Omental fat pad (tissue), 4 donors: ENCODE results near the gene OMP. TPM values are rescaled to one million over a fixed set of nuclear protein-coding genes. Genes with fewer than 3 reads are reported as not detected.
A peak's percentile ranks its signal among the peaks of the same experiment; 100 is the strongest.

Experiments
- ATAC-seq: fragments of 150-250 bp; one replicate; pipeline ENCODE4 v1.9.1; 2016; ENCODE audit warnings: mild to moderate bottlenecking, moderate library complexity; ENCODE audit not compliant: low FRiP score
- DNase-seq: peaks from one replicate; pipeline ENCODE4 v3.0.0-alpha.2; 2019; ENCODE audit warnings: low spot score
- CTCF ChIP-seq, 3 donors: fragments of 450-650 bp; IDR thresholded peaks; one replicate each; pipeline ENCODE4 v1.5.1; 2016 to 2017; ENCODE audit warnings: antibody characterized with exemption in 3 of 3, mild to moderate bottlenecking in 3 of 3, moderate library complexity in 2 of 3
- total RNA-seq, 4 donors: library from RNA; depleted of rRNA; stranded (reverse); fragments of >200 nt; gene quantifications; one replicate each; pipeline ENCODE4 v1.1.0, GENCODE V29; 2016

OMP gene
- total RNA-seq, 4 donors from 2014 or later: not detected

GRCh38 chr11:77088236-77089003 is 14.2 kb upstream of the OMP start:
- ATAC-seq (no peak), DNase-seq (no peak)
- TF ChIP-seq CTCF (IDR thresholded peaks at IDR 0.05): no peak

DNA sequence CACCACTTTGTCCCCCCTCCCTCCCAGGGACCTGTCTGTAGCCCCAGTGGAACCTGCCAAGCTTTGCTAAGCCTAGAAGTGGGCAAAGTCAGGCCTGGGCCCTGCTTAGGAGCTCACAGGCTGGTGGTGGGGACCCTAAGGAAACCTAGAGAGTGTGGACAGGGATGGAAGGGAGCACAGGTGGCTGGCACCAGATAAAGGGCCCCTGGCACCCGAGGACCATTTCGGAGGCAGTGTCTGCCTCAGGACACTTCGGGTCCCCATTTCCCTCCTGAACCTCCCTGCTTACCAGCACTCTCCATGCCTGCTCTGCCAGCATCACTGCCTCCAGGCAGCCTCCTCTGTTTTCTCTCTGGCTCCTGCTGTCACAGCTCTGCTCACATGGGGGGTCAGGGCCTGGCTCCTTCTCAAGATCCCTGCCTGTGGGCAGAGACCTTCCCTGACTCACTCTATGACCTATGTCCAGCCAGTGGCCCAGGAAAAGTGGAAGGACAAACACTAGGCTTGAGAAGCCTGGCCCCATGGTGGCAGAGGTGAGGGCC is 13.6 kb upstream of the OMP start:
- ATAC-seq: no peak
- DNase-seq: no peak
- TF ChIP-seq CTCF (IDR thresholded peaks at IDR 0.05): no peak

DNA sequence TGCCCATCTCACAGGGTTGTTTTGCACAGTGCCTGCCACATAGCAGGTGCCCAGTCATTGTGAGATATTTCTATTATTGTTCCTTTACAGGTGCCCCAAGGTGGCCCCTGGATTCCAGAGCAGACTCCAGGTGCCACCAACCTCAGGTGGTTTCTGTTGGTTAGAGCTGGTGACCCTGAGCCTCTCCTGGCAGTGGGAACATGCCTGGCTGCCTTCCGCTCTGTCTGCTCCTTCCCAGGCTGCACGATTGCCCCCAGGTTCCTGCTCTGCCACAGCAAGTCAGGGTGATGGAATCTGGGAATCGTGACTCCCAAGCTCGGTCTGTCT is 12.6 kb upstream of the OMP start:
- ATAC-seq (no peak), DNase-seq (no peak)
- TF ChIP-seq CTCF (IDR thresholded peaks at IDR 0.05): no peak

GRCh38 chr11:77090373-77091111 is 12.1 kb upstream of the OMP start:
- TF ChIP-seq CTCF (IDR thresholded peaks at IDR 0.05): no peak
- ATAC-seq (no peak), DNase-seq (no peak)

GRCh38 chr11:77091146-77091940 is 11.3 kb upstream of the OMP start:
- DNase-seq (peak; percentile 85), ATAC-seq (peak; percentile 63)
- peak in 2 of 3 donors; percentile 35 to 89 for TF ChIP-seq CTCF (IDR thresholded peaks at IDR 0.05)

DNA sequence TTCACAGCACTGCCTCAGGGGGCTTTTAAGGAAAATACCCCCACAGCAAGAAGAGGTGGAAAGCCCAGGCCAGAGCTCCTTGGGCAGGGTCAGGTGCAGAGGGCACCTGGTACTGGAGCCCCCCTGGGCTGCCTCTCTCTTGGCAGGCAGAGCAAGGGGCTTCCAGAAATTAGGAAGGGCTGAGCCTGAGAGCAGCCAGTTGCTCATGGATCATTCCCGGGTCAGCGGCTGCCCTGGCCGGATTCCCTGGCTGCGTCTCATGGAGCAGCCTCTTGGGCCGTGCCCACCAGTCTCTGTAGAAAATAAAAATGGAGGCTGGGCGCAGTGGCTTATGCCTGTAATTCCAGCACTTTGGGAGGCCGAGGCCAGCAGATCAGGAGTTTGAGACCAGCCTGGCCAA is 10.3 kb upstream of the OMP start:
- no peak for DNase-seq
- no peak for ATAC-seq
- no peak for TF ChIP-seq CTCF (IDR thresholded peaks at IDR 0.05)
